ENCODE measurements around the gene VEPH1. TPM values are rescaled to one million over a fixed set of nuclear protein-coding genes. Genes with fewer than 3 reads are reported as not detected.

The VEPH1 gene
- total RNA-seq, 2 experiments from 2014 or later, result not detected

- H3K36me3 Mint-ChIP-seq, result no peaks in the 10 kb centered on the region
- no peak overlapping the region for H3K27ac Mint-ChIP-seq
- peaks cover 4% of the 10 kb centered on the region for H3K27me3 Mint-ChIP-seq
- H3K4me1 Mint-ChIP-seq, result peaks cover 4% of the 10 kb centered on the region
- DNase-seq (no peak), ATAC-seq (no peak)
- no peak overlapping the region for H3K4me3 Mint-ChIP-seq
- CTCF ChIA-PET, result interaction anchor here (0.9 to 2.3 kb wide), 4 partner anchors 9 to 101 kb away, joined by 3 to 7 read pairs (median 5); no protein-coding TSS in a partner anchor
- H3K9me3 Mint-ChIP-seq (ENCODE audit: low read depth), result no peaks in the 10 kb centered on the region
Measured at GRCh38 chr3:157237886-157238285, 265.3 kb downstream of the VEPH1 start.

GRCh38 chr3:157235291-157235690 lies 267.9 kb downstream of the VEPH1 start:
- peaks cover 4% of the 10 kb centered on the region for H3K27me3 Mint-ChIP-seq
- ATAC-seq, result no peak
- CTCF ChIA-PET, result no interaction called here
- H3K27ac Mint-ChIP-seq, result no peak overlapping the region
- H3K4me3 Mint-ChIP-seq, result no peak overlapping the region
- no peak for DNase-seq
- H3K4me1 Mint-ChIP-seq, result peaks cover 4% of the 10 kb centered on the region
- H3K36me3 Mint-ChIP-seq, result no peaks in the 10 kb centered on the region
- no peaks in the 10 kb centered on the region for H3K9me3 Mint-ChIP-seq (ENCODE audit: low read depth)

DNA sequence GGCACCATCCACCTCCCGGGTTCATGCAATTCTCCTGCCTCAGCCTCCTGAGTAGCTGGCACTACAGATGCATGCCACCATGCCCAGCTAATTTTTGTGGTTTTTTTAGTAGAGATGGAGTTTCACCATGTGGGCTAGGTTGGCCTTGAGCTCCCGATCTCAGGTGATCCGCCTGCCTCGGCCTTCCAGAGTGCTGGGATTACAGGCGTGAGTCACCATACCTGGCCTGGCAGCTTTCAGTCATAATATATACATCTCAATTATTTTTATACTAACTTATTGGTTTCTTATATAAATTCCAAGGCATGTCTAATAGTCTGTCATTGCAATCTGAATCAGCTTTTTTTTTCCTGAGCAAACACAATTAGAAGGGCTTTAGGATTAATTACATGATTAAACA lies 269.3 kb downstream of the VEPH1 start:
- ATAC-seq (no peak), DNase-seq (no peak)
- H3K27me3 Mint-ChIP-seq, result peaks cover 4% of the 10 kb centered on the region
- H3K27ac Mint-ChIP-seq, result no peak overlapping the region
- H3K4me3 Mint-ChIP-seq, result no peak overlapping the region
- H3K9me3 Mint-ChIP-seq (ENCODE audit: low read depth), result no peaks in the 10 kb centered on the region
- peaks cover under 1% of the 10 kb centered on the region for H3K4me1 Mint-ChIP-seq
- no peaks in the 10 kb centered on the region for H3K36me3 Mint-ChIP-seq
- CTCF ChIA-PET, result interaction anchor here (0.6 to 1.6 kb wide), 3 partner anchors 9 to 59 kb away, joined by 3 read pairs; no protein-coding TSS in a partner anchor

DNA sequence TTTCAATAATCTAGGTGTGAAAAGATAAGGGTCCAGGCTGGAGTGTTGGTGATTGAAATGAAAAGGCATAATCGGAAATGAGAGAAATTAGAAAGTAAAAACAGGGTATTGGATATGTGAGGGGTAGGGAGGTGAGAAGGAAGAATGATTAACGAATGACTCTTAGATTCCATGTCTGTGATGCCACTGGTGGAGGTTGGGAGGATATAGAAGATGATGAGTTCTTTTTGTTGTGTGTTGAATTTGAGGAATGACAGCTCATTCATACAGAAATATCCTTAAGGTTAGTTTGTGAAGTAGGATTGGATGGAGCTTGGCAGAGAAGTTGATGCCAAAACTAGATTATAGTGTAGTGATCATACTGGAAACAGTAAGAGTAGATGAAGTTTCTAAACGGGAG lies 271.1 kb downstream of the VEPH1 start:
- no peak overlapping the region for H3K27ac Mint-ChIP-seq
- no peak for DNase-seq
- no peak overlapping the region for H3K4me3 Mint-ChIP-seq
- CTCF ChIA-PET, result interaction anchor here (1.1 kb wide), 1 partner anchor 11 kb away, joined by 3 read pairs; no protein-coding TSS in a partner anchor
- H3K4me1 Mint-ChIP-seq, result no peaks in the 10 kb centered on the region
- peaks cover 2% of the 10 kb centered on the region for H3K27me3 Mint-ChIP-seq
- H3K36me3 Mint-ChIP-seq, result peaks cover 2% of the 10 kb centered on the region
- H3K9me3 Mint-ChIP-seq (ENCODE audit: low read depth), result no peaks in the 10 kb centered on the region
- no peak for ATAC-seq

- Mint-ChIP-seq H3K4me1 (peaks cover 7% of the 10 kb centered on the region), H3K27ac (no peak overlapping the region), H3K36me3 (peaks cover 2% of the 10 kb centered on the region), H3K4me3 (no peak overlapping the region), H3K9me3 (ENCODE audit: low read depth) (no peaks in the 10 kb centered on the region), H3K27me3 (peaks cover 2% of the 10 kb centered on the region)
- DNase-seq (no peak), ATAC-seq (no peak)
- CTCF ChIA-PET, result no interaction called here
Measured at GRCh38 chr3:157231071-157231470, 272.1 kb downstream of the VEPH1 start.

- Mint-ChIP-seq H3K9me3 (ENCODE audit: low read depth) (no peaks in the 10 kb centered on the region), H3K27me3 (no peaks in the 10 kb centered on the region), H3K4me1 (peaks cover 19% of the 10 kb centered on the region), H3K27ac (no peak overlapping the region), H3K4me3 (no peak overlapping the region), H3K36me3 (peaks cover 2% of the 10 kb centered on the region)
- no peak for DNase-seq
- CTCF ChIA-PET, result interaction anchor here (0.6 to 1.4 kb wide), 4 partner anchors 10 to 89 kb away, joined by 3 to 5 read pairs (median 3); no protein-coding TSS in a partner anchor
- peak; percentile 79 for ATAC-seq
Measured at GRCh38 chr3:157226173-157226847, 276.9 kb downstream of the VEPH1 start.

- H3K4me1 Mint-ChIP-seq, result peaks cover 19% of the 10 kb centered on the region
- no peak overlapping the region for H3K27ac Mint-ChIP-seq
- no peaks in the 10 kb centered on the region for H3K9me3 Mint-ChIP-seq (ENCODE audit: low read depth)
- DNase-seq (no peak), ATAC-seq (no peak)
- peaks cover 2% of the 10 kb centered on the region for H3K36me3 Mint-ChIP-seq
- CTCF ChIA-PET, result interaction anchor here (1.2 to 1.4 kb wide), 4 partner anchors 9 to 23 kb away, joined by 3 to 5 read pairs (median 4); no protein-coding TSS in a partner anchor
- no peaks in the 10 kb centered on the region for H3K27me3 Mint-ChIP-seq
- H3K4me3 Mint-ChIP-seq, result no peak overlapping the region
Measured at GRCh38 chr3:157225001-157225400, 278.2 kb downstream of the VEPH1 start.

DNA sequence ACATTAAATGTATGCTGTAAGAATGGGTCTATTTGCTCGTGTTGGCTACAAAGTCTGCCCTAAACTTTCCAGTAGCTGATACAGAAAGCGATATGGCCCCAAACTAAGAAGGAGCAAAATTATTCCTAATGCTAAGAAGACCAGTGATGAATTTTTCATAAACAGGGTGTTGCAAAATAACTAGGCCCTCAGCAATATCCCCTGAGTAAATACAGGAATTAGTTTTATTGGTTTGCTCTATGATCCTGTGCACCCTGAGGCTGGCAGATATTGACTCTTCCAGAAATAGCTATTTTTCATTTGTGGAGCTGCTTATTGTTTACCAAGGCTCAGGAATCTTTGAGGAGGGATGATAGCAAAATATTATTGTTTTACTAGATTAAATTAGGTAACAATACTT lies 282.3 kb downstream of the VEPH1 start:
- Mint-ChIP-seq H3K27ac (no peak overlapping the region), H3K4me3 (no peak overlapping the region), H3K36me3 (no peaks in the 10 kb centered on the region), H3K27me3 (no peaks in the 10 kb centered on the region), H3K4me1 (peaks cover 10% of the 10 kb centered on the region), H3K9me3 (ENCODE audit: low read depth) (no peaks in the 10 kb centered on the region)
- CTCF ChIA-PET, result interaction anchor here (1.1 to 1.3 kb wide), 2 partner anchors 12 to 19 kb away, joined by 3 read pairs; no protein-coding TSS in a partner anchor
- DNase-seq, result no peak
- ATAC-seq, result no peak

- peaks cover 3% of the 10 kb centered on the region for H3K4me1 Mint-ChIP-seq
- no peaks in the 10 kb centered on the region for H3K9me3 Mint-ChIP-seq (ENCODE audit: low read depth)
- no peak overlapping the region for H3K4me3 Mint-ChIP-seq
- DNase-seq (no peak), ATAC-seq (no peak)
- H3K27ac Mint-ChIP-seq, result no peak overlapping the region
- no peaks in the 10 kb centered on the region for H3K27me3 Mint-ChIP-seq
- no peaks in the 10 kb centered on the region for H3K36me3 Mint-ChIP-seq
- CTCF ChIA-PET, result interaction anchor here (1.1 to 1.3 kb wide), 2 partner anchors 12 to 18 kb away, joined by 3 read pairs; no protein-coding TSS in a partner anchor
Measured at GRCh38 chr3:157220211-157220610, 283.0 kb downstream of the VEPH1 start.

GRCh38 chr3:157219215-157219614 lies 284.0 kb downstream of the VEPH1 start:
- DNase-seq, result no peak
- CTCF ChIA-PET, result interaction anchor here (0.5 to 0.9 kb wide), 3 partner anchors 14 to 17 kb away, joined by 3 read pairs; no protein-coding TSS in a partner anchor
- ATAC-seq, result no peak
- no peaks in the 10 kb centered on the region for H3K27me3 Mint-ChIP-seq
- no peaks in the 10 kb centered on the region for H3K9me3 Mint-ChIP-seq (ENCODE audit: low read depth)
- H3K36me3 Mint-ChIP-seq, result no peaks in the 10 kb centered on the region
- no peak overlapping the region for H3K4me3 Mint-ChIP-seq
- H3K27ac Mint-ChIP-seq, result no peak overlapping the region
- H3K4me1 Mint-ChIP-seq, result no peaks in the 10 kb centered on the region

Other genes with a start within 250 kb of the VEPH1 start
- not detected for gene PTX3, start 66.6 kb downstream of the VEPH1 start, total RNA-seq